ENCODE measurements around the gene SFR1.

Gene SFR1, protein sequence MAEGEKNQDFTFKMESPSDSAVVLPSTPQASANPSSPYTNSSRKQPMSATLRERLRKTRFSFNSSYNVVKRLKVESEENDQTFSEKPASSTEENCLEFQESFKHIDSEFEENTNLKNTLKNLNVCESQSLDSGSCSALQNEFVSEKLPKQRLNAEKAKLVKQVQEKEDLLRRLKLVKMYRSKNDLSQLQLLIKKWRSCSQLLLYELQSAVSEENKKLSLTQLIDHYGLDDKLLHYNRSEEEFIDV

DNA sequence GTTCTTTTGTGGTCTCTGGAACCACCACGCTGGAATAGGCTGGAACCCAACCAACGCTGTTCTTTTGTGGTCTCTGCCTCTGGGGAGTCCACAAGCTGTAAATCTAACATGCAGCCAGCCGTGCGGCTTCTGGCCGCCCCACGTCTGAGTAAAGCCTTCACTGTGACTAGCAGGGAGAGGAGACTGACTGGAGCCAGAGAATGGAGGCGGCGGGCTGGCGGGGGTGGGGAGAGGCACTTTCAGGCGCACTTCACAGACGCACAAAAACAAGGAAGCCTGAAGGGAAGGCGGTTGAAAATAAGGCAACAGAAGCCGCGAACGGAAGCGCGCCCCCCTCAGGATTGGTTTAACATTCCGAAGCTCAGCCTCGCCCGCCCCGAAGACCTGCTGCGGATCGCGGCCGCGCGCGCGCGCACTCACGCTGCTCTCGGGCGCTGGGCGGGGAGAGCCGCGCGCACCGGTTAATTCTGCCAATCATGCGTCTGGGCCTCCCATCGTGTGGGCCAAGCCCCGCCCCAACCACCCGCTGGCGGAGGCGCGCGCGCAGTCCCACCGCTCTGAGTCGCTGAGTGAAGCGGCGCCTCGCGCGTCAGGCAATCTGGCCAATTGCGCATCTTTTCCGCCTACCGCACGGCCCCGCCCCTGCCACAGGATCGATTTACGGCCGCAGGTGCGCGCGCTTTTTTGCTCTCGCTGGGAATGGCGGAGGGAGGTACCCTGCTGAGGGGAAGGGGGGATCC is at the start of gene SFR1:
SFR1 (plus strand) TSS at position 687 of the 740 bp plus-strand sequence; CDS start at position 700, 13 bp downstream.
- DNase-seq (ENCODE audit: low spot score) = peak; percentile 88

DNA sequence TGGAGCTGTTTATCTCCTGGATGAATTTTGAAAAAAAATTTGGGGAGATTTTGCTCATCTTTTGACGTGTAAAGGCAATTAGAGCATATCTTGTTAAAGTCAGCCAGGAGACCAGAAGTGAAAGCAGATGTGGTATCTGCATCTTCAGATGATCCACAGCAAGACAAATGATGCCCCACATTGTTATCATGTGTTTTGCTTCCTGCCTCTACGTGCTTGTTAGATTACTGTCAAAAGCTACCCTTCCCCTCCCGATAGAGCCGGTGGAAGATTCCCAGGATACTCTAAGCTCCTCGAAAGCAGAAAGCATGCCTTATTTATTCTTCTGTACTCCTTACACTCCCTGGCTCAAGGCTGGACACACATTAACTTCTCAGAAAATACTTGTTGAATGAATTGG is 49.2 kb upstream of the SFR1 start:
- DNase-seq (ENCODE audit: low spot score) = no peak

DNA sequence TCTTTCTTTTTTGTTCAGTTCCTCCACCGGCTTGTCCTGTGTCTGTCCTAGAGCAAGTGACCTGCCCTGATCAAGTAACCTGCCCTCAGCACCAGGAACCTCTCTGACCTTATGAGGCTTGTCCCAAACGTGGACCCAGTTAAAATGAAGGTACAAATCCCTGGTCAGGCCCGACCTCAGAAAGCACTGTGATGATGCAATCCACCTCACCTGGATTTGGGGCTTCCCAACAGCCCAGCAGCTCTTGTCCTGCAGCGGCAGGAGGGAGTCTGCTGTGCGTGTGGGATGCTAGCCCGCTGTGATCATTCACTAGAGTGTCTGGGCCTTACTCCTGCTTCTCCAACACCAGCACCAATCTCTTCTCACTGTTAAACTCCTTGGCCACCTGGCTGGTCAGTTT is 47.5 kb upstream of the SFR1 start:
- no peak for DNase-seq (ENCODE audit: low spot score)

GRCh38 chr10:104076743-104077160 is 45.2 kb upstream of the SFR1 start:
- peak; percentile 58 for DNase-seq (ENCODE audit: low spot score)

- DNase-seq (ENCODE audit: low spot score) = peak; percentile 13
These were observed 44.7 kb upstream of the SFR1 start for GRCh38 chr10:104077247-104077646.

DNA sequence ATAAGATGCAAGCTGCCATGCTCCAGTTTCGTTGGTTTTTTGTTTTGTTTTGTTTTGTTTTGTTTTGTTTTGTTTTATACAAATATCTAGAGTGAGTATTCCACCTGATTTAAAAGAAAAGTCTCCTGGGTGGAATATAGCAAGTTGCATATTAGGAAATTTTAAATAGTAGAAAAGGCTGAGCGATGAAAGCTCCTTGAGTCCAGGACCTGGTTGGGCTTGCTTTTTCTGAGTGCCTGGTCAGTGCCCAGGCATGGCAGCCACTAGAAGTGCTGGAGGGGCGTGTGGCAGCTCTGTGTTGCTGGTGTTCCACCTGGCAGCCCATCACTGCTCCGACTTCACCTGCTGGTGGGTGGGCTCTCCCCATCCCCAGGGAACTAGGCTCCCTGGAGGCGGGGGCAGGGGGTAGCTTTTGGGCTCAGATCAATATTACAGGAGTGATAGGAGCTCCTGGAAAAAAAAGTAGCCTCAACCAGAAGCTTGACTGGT is 44.3 kb upstream of the SFR1 start:
- DNase-seq (ENCODE audit: low spot score) = no peak

DNA sequence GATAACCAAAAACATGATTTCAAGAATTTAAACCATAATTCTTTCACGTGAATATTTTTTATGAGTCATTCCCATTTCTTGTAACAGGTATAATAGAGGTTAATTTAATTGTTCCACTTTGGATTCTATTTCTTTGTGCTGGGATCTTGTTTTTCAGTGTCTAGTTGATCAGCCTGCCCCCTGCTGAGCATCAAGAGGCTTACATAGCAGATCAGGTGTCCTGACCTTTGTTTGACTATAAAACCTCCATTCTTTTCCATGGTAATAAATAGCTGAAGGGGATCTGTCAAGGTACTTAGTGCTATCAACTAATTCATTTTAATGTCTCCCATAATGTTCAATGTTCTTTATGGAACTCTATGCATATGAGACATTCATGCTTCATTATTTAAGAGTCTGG is 41.2 kb upstream of the SFR1 start:
- no peak for DNase-seq (ENCODE audit: low spot score)

- no peak for DNase-seq (ENCODE audit: low spot score)
These were observed 40.0 kb upstream of the SFR1 start for GRCh38 chr10:104081998-104082397.

- no peak for DNase-seq (ENCODE audit: low spot score)
These were observed 37.4 kb upstream of the SFR1 start for GRCh38 chr10:104084482-104085142.

- DNase-seq (ENCODE audit: low spot score) = no peak
These were observed 36.1 kb upstream of the SFR1 start, which contains the start of gene COL17A1 for GRCh38 chr10:104085801-104086400. COL17A1 (minus strand) TSS chr10:104085880; CDS start chr10:104080673, 5,207 bp downstream.

- DNase-seq (ENCODE audit: low spot score) = no peak
These were observed 33.7 kb upstream of the SFR1 start for GRCh38 chr10:104088239-104088638.

GRCh38 chr10:104089621-104090020 is 32.4 kb upstream of the SFR1 start:
- DNase-seq (ENCODE audit: low spot score) = no peak

DNA sequence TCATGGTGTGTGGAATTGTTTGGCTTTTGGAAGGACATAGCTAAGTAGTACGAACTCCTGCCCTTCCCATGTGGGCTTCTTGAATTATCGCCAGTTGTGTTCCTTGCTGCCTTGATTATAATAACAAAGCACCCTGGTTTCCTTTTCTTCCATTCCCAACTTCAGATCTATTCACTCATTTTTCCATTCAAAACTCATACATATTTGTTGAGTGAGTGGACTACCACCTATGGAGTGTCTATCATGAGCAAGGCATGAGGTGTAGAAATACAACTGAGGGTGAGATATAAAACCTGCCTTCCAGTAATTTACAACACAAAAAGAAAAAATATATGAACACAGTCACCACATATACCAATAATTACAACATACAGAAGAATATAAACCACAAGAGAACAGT is 31.4 kb upstream of the SFR1 start:
- DNase-seq (ENCODE audit: low spot score) = no peak

DNA sequence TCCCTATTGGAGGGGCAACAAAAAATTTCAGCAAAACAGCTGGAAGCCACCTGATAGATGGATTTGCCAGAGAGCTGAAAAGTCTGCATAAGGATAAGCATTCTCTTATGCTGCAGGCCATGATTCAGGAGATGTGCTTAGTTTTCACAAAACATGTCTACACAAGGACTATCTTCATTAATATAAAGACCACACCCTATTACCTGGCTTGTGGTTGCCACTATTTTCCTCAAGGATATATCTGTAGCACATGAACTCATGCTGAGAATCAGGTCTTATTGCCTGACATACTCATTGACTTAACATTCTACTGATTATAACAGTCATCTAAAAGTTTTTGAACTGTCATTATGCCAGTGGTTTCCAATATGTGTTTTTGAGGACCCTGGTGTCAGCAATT is 29.2 kb upstream of the SFR1 start:
- DNase-seq (ENCODE audit: low spot score) = no peak

DNA sequence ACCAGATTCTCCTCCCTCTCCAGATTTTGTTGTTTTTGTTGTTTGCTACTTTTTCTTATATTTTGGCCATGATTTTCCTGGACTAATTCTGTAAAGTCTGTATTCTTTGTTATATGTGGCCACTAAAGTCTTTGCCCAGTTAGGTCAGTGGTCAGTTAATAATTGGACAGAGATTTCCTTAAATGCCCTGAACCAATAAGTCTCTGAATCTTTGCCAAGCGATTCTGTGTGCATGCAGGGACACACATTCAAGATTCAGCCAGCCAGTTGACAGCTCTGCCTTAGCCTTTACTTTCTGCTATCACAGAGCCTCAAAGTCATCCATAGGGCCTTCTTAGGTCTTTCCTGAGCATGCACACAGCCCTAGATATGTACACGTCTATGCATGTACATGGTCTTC is 25.3 kb upstream of the SFR1 start:
- DNase-seq (ENCODE audit: low spot score) = no peak

DNA sequence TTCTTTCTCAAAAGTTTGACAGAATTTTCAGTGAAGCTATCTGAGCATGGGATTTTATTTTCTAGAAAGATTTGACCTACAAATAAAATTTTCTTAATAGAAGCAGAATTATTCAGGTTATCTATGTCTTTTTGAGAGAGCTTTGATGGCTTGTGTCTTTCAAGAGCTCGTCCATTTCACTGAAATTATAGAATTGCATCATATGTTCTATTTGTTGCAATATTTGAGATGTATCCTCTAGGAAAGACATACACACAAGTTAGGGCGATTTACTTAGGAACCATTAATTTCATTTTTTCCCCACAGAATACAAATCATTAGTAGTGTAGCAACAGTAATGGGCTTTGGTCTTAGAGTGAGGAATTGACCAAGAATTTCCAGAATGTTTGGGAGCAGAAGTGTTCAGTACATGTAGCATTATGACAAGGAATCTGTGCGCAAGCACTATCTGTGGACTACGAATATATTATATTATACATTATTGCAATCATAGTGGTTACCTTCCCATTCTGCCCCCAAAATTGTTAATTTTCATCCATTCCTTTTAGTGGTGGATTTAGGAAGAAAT is 23.5 kb upstream of the SFR1 start:
- DNase-seq (ENCODE audit: low spot score) = no peak

DNA sequence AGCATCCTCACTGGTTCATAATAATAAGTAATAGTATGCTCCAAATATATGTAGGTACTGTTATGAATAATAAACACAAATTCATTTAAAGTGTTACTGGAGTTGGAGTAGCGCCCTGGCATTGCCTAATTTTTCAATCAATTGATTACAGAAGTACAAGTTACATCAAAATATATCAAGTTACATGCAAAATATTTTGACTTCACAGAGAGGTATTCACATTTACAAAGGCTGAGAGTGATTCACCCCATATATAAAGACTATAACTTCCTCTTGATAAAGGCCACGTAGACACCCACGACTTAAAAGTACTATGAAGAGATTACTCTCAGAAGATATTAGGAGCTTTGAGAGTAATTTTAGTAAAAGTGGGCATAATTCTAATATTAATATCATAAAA is 22.7 kb upstream of the SFR1 start:
- DNase-seq (ENCODE audit: low spot score) = no peak

DNA sequence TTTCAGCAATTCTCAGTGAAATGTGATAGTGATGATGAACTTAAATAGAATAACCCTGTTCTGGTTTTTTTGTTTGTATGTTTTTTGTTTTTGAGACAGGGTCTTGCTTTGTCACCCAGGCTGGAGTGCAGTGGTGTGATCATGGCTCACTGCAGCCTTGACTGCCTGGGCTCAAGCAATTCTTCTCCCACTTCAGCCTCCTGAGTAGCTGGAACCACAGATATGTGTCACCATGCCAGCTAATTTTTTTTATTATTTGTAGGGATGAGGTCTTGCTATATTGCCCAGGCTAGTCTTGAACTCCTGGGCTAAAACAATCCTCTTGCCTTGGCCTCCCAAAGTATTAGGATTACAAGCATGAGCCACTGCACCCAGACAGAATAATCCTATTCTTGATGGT is 22.0 kb upstream of the SFR1 start:
- no peak for DNase-seq (ENCODE audit: low spot score)

- no peak for DNase-seq (ENCODE audit: low spot score)
These were observed 21.2 kb upstream of the SFR1 start for GRCh38 chr10:104100795-104101194.

DNA sequence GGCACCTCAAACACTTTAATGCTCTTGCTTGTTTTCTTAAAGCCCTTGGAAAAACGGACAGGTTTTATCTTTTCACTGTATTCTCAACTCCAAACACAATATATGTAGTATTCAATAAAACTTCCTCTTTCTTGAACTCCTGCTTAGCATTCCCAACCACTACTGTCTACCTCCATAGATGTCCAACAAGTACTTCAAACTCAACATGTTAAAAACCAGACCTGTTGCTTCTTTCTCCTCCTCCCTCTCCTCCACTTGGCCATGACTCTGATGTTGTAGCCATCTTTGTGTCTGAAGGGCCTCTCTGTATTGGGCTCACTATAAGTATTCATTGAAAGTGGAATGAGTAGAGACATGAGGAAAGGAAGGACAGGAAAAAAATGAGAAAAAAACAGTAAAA is 20.1 kb upstream of the SFR1 start:
- DNase-seq (ENCODE audit: low spot score) = no peak

DNA sequence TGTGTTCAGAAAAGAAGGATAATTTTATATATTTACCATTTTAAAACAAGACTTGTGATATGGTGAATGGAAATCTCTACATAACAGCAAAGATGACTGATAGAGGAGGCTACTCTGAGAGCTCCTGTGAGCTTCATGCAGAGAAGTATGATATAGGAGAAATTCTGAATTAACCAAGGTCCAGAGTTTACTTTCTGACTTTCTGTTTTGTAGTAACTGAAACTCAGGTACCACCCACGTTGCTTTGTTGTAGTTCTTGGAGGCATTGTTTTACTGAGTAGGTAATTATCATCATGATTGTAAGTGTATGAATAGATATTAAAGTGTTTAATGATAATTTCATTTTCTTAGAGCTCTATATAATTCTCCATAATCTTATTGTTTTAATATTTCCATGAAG is 18.0 kb upstream of the SFR1 start:
- no peak for DNase-seq (ENCODE audit: low spot score)

GRCh38 chr10:104104418-104104817 is 17.6 kb upstream of the SFR1 start:
- DNase-seq (ENCODE audit: low spot score) = no peak
